ENCODE measurements around the gene RFTN1. TPM values are rescaled to one million over a fixed set of nuclear protein-coding genes. Genes with fewer than 3 reads are reported as not detected.

Gene RFTN1
- total and polyA plus RNA-seq, 2 of the 8 experiments (the other 6 are each of a cell fraction or from before 2014, with no cell fraction given) = 4.6 to 6.7 TPM

DNA sequence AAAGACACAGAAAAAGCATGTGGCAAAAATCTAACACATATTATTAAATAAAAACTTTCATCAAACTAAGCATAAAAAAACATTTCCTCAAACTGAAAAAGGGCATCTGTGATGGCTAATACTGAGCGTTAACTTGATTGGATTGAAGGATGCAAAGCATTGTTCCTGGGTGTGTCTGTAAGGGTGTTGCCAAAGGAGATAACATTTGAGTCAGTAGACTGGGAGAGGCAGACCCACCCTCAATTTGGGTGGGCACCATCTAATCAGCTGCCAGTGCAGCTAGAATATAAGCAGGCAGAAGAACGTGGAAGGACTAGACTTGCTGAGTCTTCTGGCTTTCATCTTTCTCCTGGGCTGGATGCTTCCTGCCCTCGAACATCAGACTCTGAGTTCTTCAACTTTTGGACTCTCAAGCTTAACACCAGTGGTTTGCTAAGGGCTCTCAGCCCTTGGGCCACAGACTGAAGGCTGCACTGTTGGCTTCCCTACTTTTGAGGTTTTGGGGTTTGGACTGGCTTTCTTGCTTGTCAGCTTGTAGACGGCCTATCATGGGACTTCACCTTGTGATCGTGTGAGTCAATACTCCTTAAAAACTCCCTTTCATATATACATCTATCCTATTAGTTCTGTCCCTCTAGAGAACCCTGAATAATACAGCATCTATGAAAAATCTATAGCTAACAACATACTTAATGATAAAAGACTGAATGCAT is 46.3 kb upstream of the RFTN1 start:
- no peak overlapping the region for H4K5ac ChIP-seq (ENCODE audit: insufficient read length, low read depth, low read length)
- no peak overlapping the region for H2BK120ac ChIP-seq (replicated peaks; ENCODE audit: low read depth, low read length)
- FAIRE-seq = no peak
- H3K27me3 ChIP-seq (replicated peaks in 1 of 4; ENCODE audit: control insufficient read depth in 3 of 4, extremely low read depth in 1 of 4, insufficient read depth in 3 of 4, low read length in 3 of 4) = no peaks in the 10 kb centered on the region
- no peak overlapping the region for H3K4ac ChIP-seq (replicated peaks; ENCODE audit: insufficient read length, low read depth, low read length)
- no peak overlapping the region for H3K23ac ChIP-seq (ENCODE audit: insufficient read length)
- no peak overlapping the region for H2BK20ac ChIP-seq (ENCODE audit: low read length)
- H3K14ac ChIP-seq (ENCODE audit: insufficient read length) = no peak overlapping the region
- DNase-seq (ENCODE audit: low read depth in 1 of 2, low spot score in 2 of 2) = no peak
- H3K27ac ChIP-seq (ENCODE audit: low read depth, low read length) = no peak overlapping the region
- no peak overlapping the region for H2AK5ac ChIP-seq (ENCODE audit: low read depth, low read length)
- H2BK15ac ChIP-seq (ENCODE audit: low read length) = no peak overlapping the region
- no peaks in the 10 kb centered on the region for H4K20me1 ChIP-seq (replicated peaks in 1 of 2; ENCODE audit: control insufficient read depth in 1 of 2, insufficient read depth in 2 of 2, low read length in 2 of 2)
- no peaks in the 10 kb centered on the region for H3K79me2 ChIP-seq (ENCODE audit: control insufficient read depth in 1 of 2, insufficient read depth in 2 of 2, low read length in 2 of 2)
- ChIA-PET CTCF (ENCODE audit: partially characterized antibody) (no interaction called here), POLR2A (ENCODE audit: partially characterized antibody) (interaction anchor here (1.1 kb wide), 1 partner anchor 9 kb away, joined by 3 read pairs; no protein-coding TSS in a partner anchor)
- H4K91ac ChIP-seq (replicated peaks; ENCODE audit: insufficient read length, low read length) = no peak overlapping the region
- H3K79me1 ChIP-seq (ENCODE audit: low read depth, low read length) = no peaks in the 10 kb centered on the region
- H3K9me3 ChIP-seq (ENCODE audit: insufficient read depth in 2 of 2, low read depth in 1 of 2, low read length in 1 of 2) = peaks cover 3 to 4% of the 10 kb centered on the region in 2 experiments; a peak in 1 of 4 replicates
- no peaks in the 10 kb centered on the region for H3K23me2 ChIP-seq (ENCODE audit: low read depth, low read length)
- no peak overlapping the region for H3K56ac ChIP-seq (replicated peaks; ENCODE audit: insufficient read length, low read depth, low read length)
- H3K4me2 ChIP-seq (ENCODE audit: insufficient read depth in 1 of 2, low read depth in 2 of 2, low read length in 2 of 2) = no peak overlapping the region
- no peak overlapping the region for H2BK12ac ChIP-seq (ENCODE audit: low read depth, low read length)
- no peak overlapping the region for H3K4me3 ChIP-seq (ENCODE audit: extremely low read depth in 1 of 4, insufficient read depth in 2 of 4, low read depth in 3 of 4, low read length in 4 of 4)
- 92% methylated on average over 5 of the region's 5 CpGs; no CpG with 5 or more reads in 1 of the 2 experiments for WGBS, 2 experiments (ENCODE audit: extremely low coverage in 1 of 2, insufficient coverage in 1 of 2, insufficient read length in 1 of 2, insufficient replicate concordance in 2 of 2, low coverage in 1 of 2, low lambda C conversion rate in 2 of 2, missing lambda C conversion rate in 1 of 2)
- H4K8ac ChIP-seq (ENCODE audit: extremely low read depth, insufficient read depth, low read length) = no peak overlapping the region
- H3K4me1 ChIP-seq (replicated peaks in 1 of 4; ENCODE audit: control insufficient read depth in 3 of 4, insufficient read depth in 4 of 4, low read length in 3 of 4) = no peaks in the 10 kb centered on the region
- no peak overlapping the region for H2BK5ac ChIP-seq (ENCODE audit: low read depth, low read length)
- no peak overlapping the region for H3K9ac ChIP-seq (replicated peaks in 1 of 4; ENCODE audit: extremely low read depth in 1 of 4, low read depth in 3 of 4, low read length in 3 of 4)
- no peaks in the 10 kb centered on the region for H3K36me3 ChIP-seq (ENCODE audit: control insufficient read depth in 2 of 4, insufficient read depth in 4 of 4, low read length in 3 of 4)
- H2AFZ ChIP-seq (ENCODE audit: low read length) = no peak overlapping the region
- no peak overlapping the region for H3K18ac ChIP-seq (ENCODE audit: extremely low read depth, low read length)
- TF ChIP-seq, protein P1, sequence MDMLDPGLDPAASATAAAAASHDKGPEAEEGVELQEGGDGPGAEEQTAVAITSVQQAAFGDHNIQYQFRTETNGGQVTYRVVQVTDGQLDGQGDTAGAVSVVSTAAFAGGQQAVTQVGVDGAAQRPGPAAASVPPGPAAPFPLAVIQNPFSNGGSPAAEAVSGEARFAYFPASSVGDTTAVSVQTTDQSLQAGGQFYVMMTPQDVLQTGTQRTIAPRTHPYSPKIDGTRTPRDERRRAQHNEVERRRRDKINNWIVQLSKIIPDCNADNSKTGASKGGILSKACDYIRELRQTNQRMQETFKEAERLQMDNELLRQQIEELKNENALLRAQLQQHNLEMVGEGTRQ (IDR thresholded peaks at IDR 0.05; ENCODE audit: low read length) = no peak
- TF ChIP-seq RFX5 (IDR thresholded peaks at IDR 0.05; ENCODE audit: borderline replicate concordance, low read depth, low read length) (no peak), CHD2 (IDR thresholded peaks at IDR 0.05; ENCODE audit: low read length) (no peak), TAF7 (optimal IDR thresholded peaks at IDR 0.05; ENCODE audit: borderline replicate concordance, low read depth, low read length) (no peak), TAF1 (IDR thresholded peaks at IDR 0.05; ENCODE audit: low read depth, low read length) (no peak), SIRT6 (IDR thresholded peaks at IDR 0.05; ENCODE audit: low read length) (no peak), EP300 (IDR thresholded peaks at IDR 0.05; ENCODE audit: borderline replicate concordance in 1 of 2, low read depth in 2 of 2, low read length in 2 of 2) (no peak), SP2 (IDR thresholded peaks at IDR 0.05; ENCODE audit: low read length) (no peak), PHF8 (conservative IDR thresholded peaks at IDR 0.05; ENCODE audit: low read depth, low read length) (no peak), SAP30 (IDR thresholded peaks at IDR 0.05; ENCODE audit: insufficient read depth, insufficient replicate concordance, low read length) (no peak)
- TF ChIP-seq, protein P2, sequence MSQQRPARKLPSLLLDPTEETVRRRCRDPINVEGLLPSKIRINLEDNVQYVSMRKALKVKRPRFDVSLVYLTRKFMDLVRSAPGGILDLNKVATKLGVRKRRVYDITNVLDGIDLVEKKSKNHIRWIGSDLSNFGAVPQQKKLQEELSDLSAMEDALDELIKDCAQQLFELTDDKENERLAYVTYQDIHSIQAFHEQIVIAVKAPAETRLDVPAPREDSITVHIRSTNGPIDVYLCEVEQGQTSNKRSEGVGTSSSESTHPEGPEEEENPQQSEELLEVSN (IDR thresholded peaks at IDR 0.05) = no peak

All from H1 (cell line).